Immature natural killer cell (primary cell): ENCODE data around the gene DISC1. TPM values are rescaled to one million over a fixed set of nuclear protein-coding genes. Genes with fewer than 3 reads are reported as not detected.

Source experiments
- DNase-seq, 3 donors: peaks; one replicate each; pipeline ENCODE4 v3.0.0; 2022; ENCODE audit warnings: mixed read lengths in 1 of 3
- H3K27ac Mint-ChIP-seq, 6 donors: one replicate each; pipeline ENCODE4 v1.8.0; 2020; ENCODE audit warnings: mixed read lengths in 6 of 6, mild to moderate bottlenecking in 5 of 6, inconsistent platforms in 4 of 6, moderate library complexity in 3 of 6
- H3K27me3 Mint-ChIP-seq, 3 donors: one replicate each; pipeline ENCODE4 v1.8.0; 2020 to 2021; ENCODE audit warnings: low read depth in 3 of 3, mild to moderate bottlenecking in 3 of 3, mixed read lengths in 3 of 3, moderate library complexity in 3 of 3, inconsistent platforms in 1 of 3
- H3K36me3 Mint-ChIP-seq, 3 donors: one replicate each; pipeline ENCODE4 v1.8.0; 2020; ENCODE audit warnings: mixed read lengths in 3 of 3, inconsistent platforms in 2 of 3, mild to moderate bottlenecking in 2 of 3
- H3K4me1 Mint-ChIP-seq, 2 donors: one replicate each; pipeline ENCODE4 v1.8.0; 2020; ENCODE audit warnings: inconsistent platforms in 2 of 2, mild to moderate bottlenecking in 2 of 2, mixed read lengths in 2 of 2, moderate library complexity in 1 of 2
- H3K4me3 Mint-ChIP-seq, 5 donors: one replicate each; pipeline ENCODE4 v1.8.0; 2020; ENCODE audit warnings: mild to moderate bottlenecking in 5 of 5, mixed read lengths in 5 of 5, inconsistent platforms in 3 of 5, moderate library complexity in 3 of 5
- H3K9me3 Mint-ChIP-seq, 6 donors: one replicate each; pipeline ENCODE4 v1.8.0; 2020; ENCODE audit warnings: mild to moderate bottlenecking in 6 of 6, mixed read lengths in 6 of 6, inconsistent platforms in 4 of 6, moderate library complexity in 3 of 6
- polyA plus RNA-seq, 3 donors: library from polyadenylated mRNA; unstranded; fragments of 300-500 nt; fragmentation: Illumina TruSeq; gene quantifications; one replicate each; pipeline ENCODE4 v1.2.3, GENCODE V29; 2021

The DISC1 gene
- polyA plus RNA-seq, 3 donors from 2014 or later, result 1.1 to 1.3 TPM; not detected in 1

DNA sequence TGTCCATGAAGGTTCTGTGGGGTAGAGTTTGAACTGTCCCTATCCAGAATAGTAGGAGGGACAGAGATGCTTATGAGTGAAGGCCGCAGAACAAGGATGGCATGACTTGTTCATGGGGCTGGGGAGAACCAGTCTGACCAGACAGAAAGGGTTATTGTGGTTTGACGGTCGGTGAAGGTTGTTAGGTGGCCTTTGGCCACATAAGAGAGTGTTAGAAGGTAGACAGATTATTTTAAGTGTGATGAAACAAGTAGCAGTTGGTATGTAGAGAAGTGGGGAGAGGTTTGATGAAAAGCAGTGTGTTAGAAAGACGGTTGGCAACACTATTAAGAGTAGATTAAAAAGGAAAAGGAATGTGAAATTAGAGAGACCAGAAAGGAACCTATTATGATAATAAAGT, 355.1 kb downstream of the DISC1 start:
- Mint-ChIP-seq H3K9me3 (peaks cover 0 to 5% (median 0%) of the 10 kb centered on the region in 6 donors), H3K4me1 (peaks cover 16 to 18% of the 10 kb centered on the region in 2 donors), H3K27ac (peak overlapping the region in 3 of 6 donors; percentile 2 to 15 (median 2)), H3K27me3 (peaks cover 0 to 2% (median 0%) of the 10 kb centered on the region in 3 donors), H3K36me3 (peaks cover 3 to 4% (median 4%) of the 10 kb centered on the region in 3 donors), H3K4me3 (peak overlapping the region in 2 of 5 donors; percentile 0)
- DNase-seq, result no peak

DNA sequence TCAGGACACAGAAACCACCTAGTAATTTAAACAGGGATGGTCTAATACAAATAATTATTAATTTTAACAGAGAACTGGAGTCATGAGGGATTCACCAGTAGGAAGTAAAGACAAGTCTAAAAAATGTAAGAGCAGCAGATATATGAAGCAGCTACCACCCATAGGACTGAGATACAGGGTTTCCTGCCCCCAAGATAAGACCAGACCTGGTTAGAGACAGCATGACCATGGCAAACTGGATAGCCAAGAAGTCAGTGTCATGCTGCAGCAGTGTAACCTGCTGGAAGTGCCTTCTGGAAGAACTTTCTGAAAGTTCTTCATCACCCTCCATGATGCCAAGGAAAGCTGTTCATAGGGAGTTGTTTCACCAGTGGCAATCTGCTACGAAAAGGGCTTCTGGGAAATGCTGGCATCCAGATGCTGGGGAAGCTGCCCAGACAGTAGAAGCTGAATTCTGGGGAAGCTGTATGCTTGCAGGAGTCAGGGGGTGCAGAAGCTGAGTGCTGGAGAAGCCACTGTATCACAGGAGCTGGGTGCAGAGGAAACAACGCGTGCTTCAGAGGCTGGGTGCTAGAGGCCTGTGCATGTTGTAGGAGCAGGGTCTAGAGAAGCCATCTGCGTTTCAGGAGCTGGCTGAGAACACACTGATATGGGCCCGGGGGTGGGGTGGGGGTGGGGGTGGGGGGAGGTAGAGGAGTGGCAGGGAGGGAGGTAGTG, 356.4 kb downstream of the DISC1 start:
- no peak overlapping the region for H3K4me3 Mint-ChIP-seq
- DNase-seq, result no peak
- no peaks in the 10 kb centered on the region for H3K9me3 Mint-ChIP-seq
- peaks cover 16 to 18% of the 10 kb centered on the region in 2 donors for H3K4me1 Mint-ChIP-seq
- H3K27ac Mint-ChIP-seq, result peak overlapping the region in 1 of 6 donors; percentile 15
- no peaks in the 10 kb centered on the region for H3K36me3 Mint-ChIP-seq
- H3K27me3 Mint-ChIP-seq, result no peaks in the 10 kb centered on the region

DNA sequence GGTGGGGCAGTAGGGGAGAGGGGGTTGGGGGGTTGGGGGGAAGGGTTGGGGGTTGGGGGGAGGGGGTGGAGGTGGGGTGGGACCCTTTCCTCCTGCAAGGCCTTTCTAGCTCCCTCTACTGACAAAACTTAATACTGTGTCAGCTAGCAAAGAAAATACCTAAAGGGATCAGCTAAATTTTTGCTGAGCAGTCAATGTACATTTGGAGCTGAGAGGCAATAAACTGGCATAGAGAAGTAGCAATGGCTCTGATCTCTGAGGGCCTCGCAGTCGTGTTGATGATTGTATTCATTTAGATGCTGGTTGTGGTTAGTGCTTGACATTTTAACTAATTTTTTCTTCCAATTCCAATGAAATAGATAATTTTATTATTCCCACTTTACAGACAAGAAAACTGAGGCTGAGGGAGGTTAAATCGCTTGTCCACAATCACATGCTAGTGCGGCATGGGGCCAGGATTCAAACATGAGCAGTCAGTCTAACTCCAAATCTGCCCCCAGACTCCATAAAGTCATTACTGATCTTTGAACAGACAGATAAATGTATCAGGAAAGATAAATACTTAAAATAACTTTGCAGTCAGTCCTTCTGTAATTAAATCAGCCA, 357.1 kb downstream of the DISC1 start:
- DNase-seq, result no peak
- Mint-ChIP-seq H3K27me3 (no peaks in the 10 kb centered on the region), H3K4me1 (peaks cover 16 to 18% of the 10 kb centered on the region in 2 donors), H3K4me3 (no peak overlapping the region), H3K36me3 (no peaks in the 10 kb centered on the region), H3K9me3 (no peaks in the 10 kb centered on the region), H3K27ac (no peak overlapping the region)

DNA sequence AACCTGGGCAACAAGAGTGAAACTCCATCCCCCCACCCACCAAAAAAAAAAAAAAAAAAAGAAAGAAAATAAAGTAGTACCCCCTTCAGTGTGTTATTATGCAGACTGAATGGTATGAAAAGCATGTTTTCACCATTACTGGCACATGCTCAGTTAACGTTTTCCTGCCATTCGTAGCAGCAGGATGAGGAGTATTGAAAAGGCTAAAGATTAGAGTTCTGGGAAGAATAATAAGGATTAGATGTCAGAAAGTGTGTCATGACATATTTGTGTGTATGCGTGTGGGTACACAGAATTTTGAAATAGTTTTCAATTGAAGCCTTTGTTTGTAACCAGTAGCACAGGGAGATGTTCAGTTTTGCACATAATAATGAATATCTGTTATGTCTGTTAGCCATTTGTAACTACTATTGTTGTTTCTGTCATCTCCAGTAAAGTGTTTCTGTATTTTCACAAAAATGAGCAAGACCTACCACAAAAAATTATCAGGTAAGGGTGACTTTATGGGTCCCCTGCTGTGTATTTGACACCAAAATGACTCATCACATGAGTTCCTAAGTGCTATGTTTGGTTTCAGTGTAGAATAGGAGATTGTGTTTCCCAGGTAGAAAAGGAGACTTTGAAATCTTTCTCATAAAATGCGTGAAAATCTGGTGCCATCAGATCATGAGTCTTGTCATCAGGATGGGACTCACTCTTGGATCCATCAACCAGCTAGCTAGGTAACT, 358.9 kb downstream of the DISC1 start:
- Mint-ChIP-seq H3K4me1 (peaks cover 19 to 30% of the 10 kb centered on the region in 2 donors), H3K4me3 (no peak overlapping the region), H3K27ac (no peak overlapping the region), H3K36me3 (no peaks in the 10 kb centered on the region), H3K9me3 (no peaks in the 10 kb centered on the region), H3K27me3 (no peaks in the 10 kb centered on the region)
- no peak for DNase-seq

DNA sequence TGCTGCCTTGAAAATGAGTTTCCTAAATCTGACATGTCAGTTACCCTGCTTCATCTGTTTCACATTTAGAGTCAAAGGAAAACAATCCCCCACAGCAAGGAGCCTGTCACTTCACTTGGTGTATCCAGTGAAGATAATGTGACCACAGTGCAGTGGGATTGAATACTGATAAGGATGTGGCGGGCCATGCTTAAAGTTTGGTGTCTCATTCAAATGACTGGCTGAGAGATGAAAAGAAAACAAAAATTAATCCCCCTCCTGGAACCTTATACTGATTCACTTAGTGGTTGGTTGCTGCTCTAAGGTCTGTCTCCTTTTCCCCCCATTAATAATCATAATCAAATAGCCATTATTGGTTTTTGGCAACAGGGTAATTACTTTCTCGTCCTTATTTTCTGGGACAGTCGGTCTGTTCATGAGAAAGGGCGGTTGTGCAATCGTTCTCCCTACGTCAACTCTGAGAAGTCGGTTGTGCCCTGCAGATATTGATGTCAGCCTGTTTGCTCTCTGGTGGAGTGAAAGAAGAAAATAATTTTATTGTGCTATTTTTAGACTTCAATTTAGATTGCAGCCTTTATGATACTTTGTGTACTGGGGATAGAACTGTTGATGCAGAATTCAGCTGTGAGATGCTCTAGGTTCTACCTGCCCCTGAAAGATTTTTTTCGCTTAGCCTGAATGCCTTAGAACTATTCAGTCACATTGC, 360.2 kb downstream of the DISC1 start:
- Mint-ChIP-seq H3K4me1 (peaks cover 18 to 30% of the 10 kb centered on the region in 2 donors), H3K36me3 (no peaks in the 10 kb centered on the region), H3K27ac (no peak overlapping the region), H3K4me3 (no peak overlapping the region), H3K27me3 (no peaks in the 10 kb centered on the region), H3K9me3 (no peaks in the 10 kb centered on the region)
- no peak for DNase-seq

DNA sequence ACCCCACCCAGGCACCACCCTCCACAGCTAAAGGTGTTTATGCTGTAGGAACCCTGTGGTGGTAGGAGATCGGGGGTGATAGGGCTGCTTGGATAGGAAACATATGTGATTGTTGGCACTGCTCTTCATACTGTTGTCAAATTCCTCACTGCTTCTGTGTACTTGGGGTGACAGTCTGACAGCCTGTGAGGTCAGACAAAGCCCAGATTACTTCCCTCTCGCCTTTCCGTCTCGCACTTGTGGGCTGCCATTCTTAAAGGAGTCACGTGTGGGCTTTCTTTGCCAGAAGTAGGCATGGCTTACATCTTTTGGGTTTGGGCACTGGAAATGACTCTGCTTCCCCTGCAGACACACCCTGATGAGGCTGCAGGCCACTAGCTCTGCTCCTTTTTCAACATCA, 363.8 kb downstream of the DISC1 start:
- no peaks in the 10 kb centered on the region for H3K36me3 Mint-ChIP-seq
- no peaks in the 10 kb centered on the region for H3K9me3 Mint-ChIP-seq
- H3K4me3 Mint-ChIP-seq, result no peak overlapping the region
- no peak overlapping the region for H3K27ac Mint-ChIP-seq
- peak in 1 of 3 donors; percentile 14 for DNase-seq
- H3K27me3 Mint-ChIP-seq, result no peaks in the 10 kb centered on the region
- peaks cover 5 to 19% of the 10 kb centered on the region in 2 donors for H3K4me1 Mint-ChIP-seq

DNA sequence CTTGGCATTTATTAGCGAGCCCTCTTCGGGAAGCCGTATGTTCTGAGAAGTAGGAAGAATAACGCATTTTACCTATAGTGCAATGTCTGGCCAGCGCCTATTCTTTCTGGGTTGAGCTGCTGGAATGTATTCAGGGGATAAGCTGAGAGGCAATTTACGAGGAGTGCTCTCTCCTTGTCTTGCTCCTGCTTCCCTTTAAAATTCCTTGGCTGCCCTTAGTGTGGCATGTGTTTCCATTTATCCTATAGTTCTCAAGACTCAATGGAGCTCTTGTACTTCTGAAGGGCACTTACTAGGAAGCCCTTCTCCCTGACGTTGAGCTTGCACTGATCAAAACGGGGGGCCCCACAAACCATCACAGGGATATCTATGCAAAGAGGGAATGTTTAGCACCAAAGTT, 364.6 kb downstream of the DISC1 start:
- Mint-ChIP-seq H3K4me3 (no peak overlapping the region), H3K9me3 (no peaks in the 10 kb centered on the region), H3K27me3 (no peaks in the 10 kb centered on the region), H3K4me1 (peaks cover 5 to 19% of the 10 kb centered on the region in 2 donors), H3K27ac (peak overlapping the region in 1 of 6 donors; percentile 4), H3K36me3 (no peaks in the 10 kb centered on the region)
- DNase-seq, result no peak

DNA sequence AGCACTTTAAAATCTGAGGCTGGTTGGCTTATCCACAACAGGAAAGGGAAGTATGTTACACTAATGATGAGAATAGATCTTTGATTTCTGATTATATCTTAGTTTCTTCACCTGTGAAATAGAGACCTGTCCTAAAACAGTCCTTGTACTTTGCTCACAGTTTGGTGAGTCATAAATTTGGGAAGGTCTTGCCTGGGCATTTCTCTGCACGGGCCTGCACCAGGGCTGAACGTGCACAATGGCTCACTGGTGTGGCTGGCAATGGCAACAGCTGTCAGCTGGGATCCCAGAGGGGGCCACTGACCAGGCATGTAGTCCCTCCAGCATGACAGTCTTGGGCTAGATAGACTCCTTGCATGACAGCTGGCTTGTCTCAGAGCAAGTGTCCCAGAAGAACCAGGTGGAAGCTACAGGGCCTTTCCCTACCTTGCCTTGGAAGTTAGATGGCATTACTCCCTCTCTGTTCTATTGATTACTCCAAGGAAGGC, 367.4 kb downstream of the DISC1 start:
- DNase-seq, result no peak
- H3K36me3 Mint-ChIP-seq, result peaks cover 0 to 6% (median 0%) of the 10 kb centered on the region in 3 donors
- peaks cover 5 to 19% of the 10 kb centered on the region in 2 donors for H3K4me1 Mint-ChIP-seq
- H3K27me3 Mint-ChIP-seq, result peaks cover 0 to 8% (median 1%) of the 10 kb centered on the region in 3 donors
- no peak overlapping the region for H3K27ac Mint-ChIP-seq
- H3K4me3 Mint-ChIP-seq, result no peak overlapping the region
- peaks cover 0 to 1% (median 0%) of the 10 kb centered on the region in 6 donors for H3K9me3 Mint-ChIP-seq

DNA sequence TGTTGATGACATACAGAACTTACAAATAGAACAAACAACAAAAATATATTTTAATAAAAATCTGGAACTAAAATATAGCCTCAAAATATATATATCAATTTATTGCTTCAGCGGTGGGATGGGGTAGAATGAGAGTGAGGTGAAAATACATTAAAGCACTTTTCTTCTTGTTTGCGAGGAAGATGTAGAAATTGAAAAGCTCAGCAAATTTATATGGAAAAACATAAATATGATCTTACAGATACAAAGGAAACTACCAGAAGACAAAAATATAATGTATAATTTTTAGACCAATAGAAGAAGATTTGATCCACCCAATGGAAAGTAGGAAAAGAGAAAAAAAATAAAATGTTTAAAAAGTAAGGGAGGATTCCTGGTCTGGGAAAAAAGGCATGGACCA, 372.2 kb downstream of the DISC1 start:
- H3K27ac Mint-ChIP-seq, result no peak overlapping the region
- peaks cover 0 to 6% (median 0%) of the 10 kb centered on the region in 3 donors for H3K36me3 Mint-ChIP-seq
- peaks cover 0 to 4% (median 0%) of the 10 kb centered on the region in 6 donors for H3K9me3 Mint-ChIP-seq
- peaks cover 0 to 8% (median 4%) of the 10 kb centered on the region in 3 donors for H3K27me3 Mint-ChIP-seq
- H3K4me3 Mint-ChIP-seq, result no peak overlapping the region
- no peak for DNase-seq
- H3K4me1 Mint-ChIP-seq, result no peaks in the 10 kb centered on the region

DNA sequence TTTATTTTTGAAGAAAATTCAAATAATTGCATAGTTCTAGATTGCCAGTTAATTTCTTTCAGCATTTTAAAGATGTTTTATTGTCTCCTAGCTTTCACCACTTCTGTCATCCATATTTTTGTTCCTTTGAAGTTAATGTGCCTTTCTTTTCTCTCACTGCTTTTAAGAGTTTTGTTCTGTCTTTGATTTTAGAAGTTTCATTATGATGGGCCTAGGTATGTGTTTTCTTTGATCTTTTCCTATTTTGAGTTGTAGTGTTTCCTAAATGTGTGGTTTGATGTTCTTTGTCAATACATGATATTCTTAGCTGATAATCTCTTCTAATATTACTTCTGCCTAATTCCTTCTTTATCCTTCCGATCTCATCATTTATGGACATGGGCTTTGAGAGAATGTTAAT, 378.7 kb downstream of the DISC1 start:
- no peak for DNase-seq
- no peak overlapping the region for H3K27ac Mint-ChIP-seq
- H3K4me3 Mint-ChIP-seq, result no peak overlapping the region
- H3K27me3 Mint-ChIP-seq, result no peaks in the 10 kb centered on the region
- H3K9me3 Mint-ChIP-seq, result no peaks in the 10 kb centered on the region
- no peaks in the 10 kb centered on the region for H3K4me1 Mint-ChIP-seq
- no peaks in the 10 kb centered on the region for H3K36me3 Mint-ChIP-seq

DNA sequence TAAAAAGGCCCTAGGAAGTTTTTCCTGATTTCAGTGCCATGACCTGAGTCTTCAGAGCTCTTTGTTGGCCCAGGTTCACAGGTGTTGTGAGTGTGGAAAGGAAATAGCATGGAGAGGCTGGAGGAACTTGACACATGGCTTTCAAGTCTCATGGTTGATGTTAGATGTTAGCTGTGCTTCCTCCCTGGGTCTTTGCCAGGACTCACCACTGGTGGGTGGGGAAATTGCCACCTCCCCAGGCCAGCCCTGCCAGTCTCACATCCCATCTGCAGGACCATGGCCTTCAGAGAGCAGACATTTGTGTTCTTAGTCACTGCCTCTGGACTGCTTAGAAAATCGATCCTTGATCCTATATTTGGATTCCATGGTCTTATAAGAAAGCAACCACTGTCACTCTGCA, 383.2 kb downstream of the DISC1 start:
- Mint-ChIP-seq H3K27ac (no peak overlapping the region), H3K27me3 (no peaks in the 10 kb centered on the region), H3K9me3 (no peaks in the 10 kb centered on the region), H3K4me1 (no peaks in the 10 kb centered on the region), H3K36me3 (peaks cover 0 to 3% (median 0%) of the 10 kb centered on the region in 3 donors), H3K4me3 (no peak overlapping the region)
- DNase-seq, result no peak

DNA sequence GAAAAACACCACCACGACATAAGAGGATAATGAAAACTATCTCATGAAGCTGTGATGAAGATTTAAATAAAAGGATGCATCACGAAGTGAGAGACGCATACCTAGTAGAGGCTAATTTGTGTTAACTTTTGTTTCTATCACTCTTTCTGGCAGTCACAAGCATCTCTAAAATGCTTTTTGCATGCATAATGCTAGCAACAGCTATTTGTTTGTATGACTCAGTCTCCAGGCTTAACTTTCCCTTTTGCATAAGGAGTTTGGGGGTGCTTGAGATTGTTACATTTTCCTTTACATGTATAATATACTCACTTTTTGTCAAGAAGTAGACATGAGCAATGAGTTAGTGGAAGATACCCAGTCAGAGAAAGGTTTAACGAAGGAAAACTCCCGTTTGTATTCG, 385.4 kb downstream of the DISC1 start:
- H3K36me3 Mint-ChIP-seq, result peaks cover 0 to 3% (median 0%) of the 10 kb centered on the region in 3 donors
- H3K4me1 Mint-ChIP-seq, result no peaks in the 10 kb centered on the region
- no peak overlapping the region for H3K4me3 Mint-ChIP-seq
- no peak for DNase-seq
- H3K9me3 Mint-ChIP-seq, result no peaks in the 10 kb centered on the region
- H3K27ac Mint-ChIP-seq, result no peak overlapping the region
- H3K27me3 Mint-ChIP-seq, result no peaks in the 10 kb centered on the region

DNA sequence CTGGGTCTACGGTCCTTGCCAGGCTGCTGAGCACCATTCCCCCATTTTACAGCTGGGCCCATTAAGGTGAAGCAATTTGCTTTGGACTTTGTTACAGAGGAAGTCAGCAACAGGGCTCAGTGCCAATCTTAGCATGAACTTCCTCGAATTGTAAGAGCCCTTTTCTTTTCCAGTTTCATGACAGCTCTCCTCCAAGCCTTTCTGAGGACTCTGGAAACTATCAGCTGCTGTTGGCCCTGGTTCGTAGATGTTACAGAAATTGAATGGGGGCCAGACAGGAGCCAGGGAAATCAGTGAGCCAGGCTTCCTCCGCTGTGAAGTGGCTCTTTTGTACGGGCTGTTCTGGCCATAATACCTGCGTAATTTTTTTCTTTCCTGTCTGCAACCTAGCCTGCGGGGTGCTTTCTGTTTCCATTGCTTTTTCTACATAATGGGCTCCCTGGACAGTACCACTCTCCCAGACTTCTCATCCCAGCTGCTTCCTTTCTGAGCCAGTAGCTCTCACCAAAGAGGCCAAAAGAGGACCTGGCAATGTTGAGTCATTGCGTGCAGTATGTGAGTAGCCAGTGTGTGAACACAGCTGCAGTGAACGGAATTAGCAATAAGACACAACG, 386.3 kb downstream of the DISC1 start:
- Mint-ChIP-seq H3K36me3 (peaks cover 0 to 3% (median 0%) of the 10 kb centered on the region in 3 donors), H3K9me3 (no peaks in the 10 kb centered on the region), H3K27ac (no peak overlapping the region), H3K4me1 (no peaks in the 10 kb centered on the region), H3K27me3 (no peaks in the 10 kb centered on the region), H3K4me3 (no peak overlapping the region)
- DNase-seq, result no peak
